ENCODE measurements around the gene PARD6G. TPM values are rescaled to one million over a fixed set of nuclear protein-coding genes. Genes with fewer than 3 reads are reported as not detected.
"Not testable (repeated sequence)": the region's sequence is repeated elsewhere in the genome, so short reads cannot be mapped to it uniquely, and the experiment has no call there.

The PARD6G gene
- total RNA-seq, 1 donor from 2014 or later: 4.1 TPM

DNA sequence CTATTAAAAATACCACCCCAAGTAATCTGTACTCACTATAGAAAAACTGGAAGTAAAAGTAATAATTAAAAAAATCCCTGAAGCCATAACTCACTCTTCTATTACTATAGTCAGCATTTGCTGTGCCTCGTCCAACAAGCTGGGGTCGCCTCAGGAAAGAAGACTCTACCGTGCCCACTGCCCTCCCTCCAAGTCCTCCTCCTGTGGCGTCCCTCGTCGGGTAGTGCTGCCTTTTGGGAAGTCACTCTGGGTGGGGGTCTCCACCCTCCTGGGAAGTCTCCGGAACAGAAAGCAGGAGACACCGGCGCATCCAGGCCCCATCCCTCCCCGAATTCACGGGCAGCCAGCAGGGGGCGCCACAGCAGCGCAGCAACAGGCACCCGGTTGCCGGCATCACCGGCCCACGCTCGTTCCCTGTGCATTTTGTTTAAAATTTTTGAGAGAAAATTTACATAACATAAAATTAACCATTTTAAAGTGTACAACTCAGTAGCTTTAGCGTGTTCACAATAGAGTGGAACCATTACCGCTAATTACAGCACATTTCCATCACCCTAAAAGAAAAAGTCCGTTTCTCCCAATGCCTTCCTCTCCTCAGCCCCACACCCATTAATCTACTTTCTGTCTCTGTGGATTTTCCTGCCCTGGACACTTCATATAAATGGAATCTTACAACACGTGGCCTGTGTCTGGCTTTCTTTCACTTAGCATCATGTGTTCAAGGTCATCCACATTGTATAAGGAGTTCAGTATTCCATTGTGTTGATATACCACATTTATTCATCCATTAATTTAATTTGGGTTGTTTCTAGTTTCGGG is 76.1 kb downstream of the PARD6G start:
- DNase-seq (ENCODE audit: low spot score): peak; percentile 47

DNA sequence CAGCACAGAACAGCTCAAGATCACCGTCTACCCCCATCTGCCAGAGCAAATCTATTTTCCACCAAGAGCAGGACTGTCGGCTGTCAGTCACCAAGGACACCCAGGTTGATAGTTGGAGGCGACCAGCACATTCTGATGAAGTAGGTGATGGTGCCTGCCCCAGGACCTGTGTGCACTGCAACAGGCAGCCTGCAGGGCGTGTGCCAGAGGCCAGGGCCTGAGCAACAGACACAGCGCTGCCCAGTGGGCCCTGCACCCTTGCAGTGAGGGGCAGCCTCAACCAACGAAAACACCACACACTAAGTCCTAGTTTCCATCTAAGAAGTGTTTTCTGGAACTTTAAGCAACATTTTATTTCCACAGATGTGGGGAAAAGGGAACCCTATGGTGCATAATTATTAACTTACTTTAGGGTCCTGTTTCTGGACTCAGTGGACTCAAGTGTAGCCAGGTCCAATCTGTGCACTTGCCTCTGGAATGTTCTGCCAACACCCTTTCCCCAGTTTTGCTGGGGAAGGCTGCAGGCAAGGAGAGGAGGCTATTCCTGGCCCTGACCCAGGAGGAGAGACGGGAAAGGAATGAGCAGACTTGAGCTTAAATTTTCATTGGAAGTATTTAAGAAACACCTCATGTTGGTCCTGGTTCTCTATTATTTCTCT is 76.8 kb downstream of the PARD6G start:
- DNase-seq (ENCODE audit: low spot score): no peak

DNA sequence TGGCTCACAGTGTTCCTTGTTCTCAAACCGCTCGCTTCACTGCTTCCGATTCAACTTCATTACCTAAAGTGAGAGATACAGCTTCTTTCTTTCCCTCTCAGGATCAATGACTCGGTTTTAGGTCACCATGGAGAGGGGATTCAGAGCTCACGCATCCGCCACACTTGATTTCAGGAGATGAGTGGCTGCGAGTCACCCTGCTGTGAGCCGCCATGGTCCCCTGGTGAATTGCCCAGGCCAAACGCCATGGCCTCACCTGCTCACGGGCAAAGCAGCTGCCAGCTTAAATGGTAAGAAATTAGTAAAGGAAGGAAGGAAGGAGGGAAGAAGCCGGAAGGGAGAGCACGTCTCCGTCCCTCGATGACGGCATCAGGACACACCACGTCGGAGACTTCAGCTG is 77.7 kb downstream of the PARD6G start:
- no peak for DNase-seq (ENCODE audit: low spot score)

DNA sequence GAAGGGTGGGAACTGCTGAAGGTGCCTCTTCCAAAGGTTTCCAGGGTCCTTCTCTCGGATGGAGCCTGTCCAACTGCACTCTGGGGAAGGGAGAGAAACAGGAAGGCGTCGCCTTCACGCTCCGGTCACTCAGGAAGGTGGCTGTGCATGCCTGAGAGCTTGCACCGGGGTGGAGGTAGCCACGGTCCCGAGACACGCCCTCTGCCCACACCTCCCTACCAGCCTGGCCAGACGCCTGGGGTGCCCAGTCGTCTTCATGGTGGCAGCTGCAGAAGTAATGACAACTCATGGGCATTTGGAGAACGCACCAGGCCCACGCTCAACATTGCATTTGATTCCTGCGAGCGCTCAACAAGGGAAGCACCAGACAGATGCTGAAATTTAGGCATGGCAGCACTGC is 78.3 kb downstream of the PARD6G start:
- no peak for DNase-seq (ENCODE audit: low spot score)

DNA sequence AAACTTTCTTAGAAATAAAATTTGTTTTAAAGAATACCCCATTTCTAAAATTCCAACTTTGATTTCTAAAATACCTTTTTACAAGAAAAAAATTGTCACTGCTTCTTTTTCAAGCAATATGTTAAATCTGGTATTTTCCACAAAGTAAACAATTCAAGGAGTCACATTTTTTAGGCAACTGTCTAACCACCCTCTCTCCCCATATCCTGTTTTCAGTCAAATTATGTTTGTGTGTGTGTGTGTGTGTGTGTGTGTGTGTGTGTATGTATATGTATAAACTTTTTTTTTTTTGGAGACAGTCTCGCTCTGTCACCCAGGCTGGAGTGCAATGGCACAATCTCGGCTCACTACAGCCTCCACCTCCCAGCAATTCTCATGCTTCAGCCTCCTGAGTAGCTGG is 79.0 kb downstream of the PARD6G start:
- no peak for DNase-seq (ENCODE audit: low spot score)

DNA sequence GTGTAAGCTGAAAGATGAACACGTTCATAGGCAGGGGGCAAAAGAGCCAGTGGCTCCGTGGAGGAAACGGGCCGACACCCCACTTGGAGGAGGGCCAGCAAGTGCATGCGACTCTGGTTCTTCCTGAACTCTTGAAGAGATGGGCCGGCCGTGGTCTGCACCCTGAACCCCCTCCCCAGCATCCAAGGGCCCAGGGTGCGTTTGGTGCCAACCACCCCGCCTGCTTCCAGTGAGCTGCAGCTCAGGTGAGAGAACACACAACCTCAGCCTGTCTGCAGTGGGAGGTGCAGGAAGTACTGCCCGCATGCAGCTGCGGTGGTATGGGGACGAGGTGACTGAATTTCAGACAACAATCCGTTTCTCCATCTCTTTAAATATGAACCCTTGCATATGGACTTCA is 79.4 kb downstream of the PARD6G start:
- no peak for DNase-seq (ENCODE audit: low spot score)

DNA sequence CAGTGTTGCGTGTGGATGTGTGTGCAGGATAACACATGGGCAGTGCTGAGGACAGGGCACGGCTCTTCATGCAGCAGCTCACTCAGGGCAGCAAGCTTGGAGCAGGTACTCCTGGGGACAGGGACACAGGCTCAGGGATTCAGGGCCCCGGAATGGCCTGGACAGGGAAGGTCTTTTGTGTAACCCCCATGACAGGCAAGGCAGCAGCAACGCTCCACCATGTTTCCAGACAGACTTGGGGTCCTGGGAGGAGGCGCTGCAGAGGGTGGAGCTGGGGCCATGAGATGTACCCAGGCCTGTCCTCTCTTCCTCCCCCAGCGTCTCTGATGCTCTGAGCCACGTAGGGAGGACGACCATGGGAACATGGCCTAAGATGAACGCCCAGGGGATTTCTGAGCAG is 80.0 kb downstream of the PARD6G start:
- no peak for DNase-seq (ENCODE audit: low spot score)

DNA sequence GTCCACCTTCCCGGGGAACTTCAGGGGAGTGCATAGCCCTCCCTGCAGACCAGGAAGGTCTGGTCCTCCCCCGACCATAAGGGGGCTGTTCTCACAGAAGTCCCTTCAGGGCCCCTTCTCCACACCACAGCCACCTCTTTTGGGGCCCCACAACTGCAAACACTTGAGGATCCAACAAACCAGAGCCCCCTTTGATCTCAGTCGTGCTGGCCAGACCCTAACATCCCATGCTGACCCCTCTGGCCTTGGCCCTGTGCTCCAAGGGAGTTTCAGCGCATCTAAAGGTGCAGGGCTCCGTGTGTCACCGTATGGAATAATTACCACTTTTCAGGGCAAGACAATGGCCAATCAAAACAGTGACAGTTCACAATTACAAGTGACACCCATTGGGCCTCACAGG is 80.6 kb downstream of the PARD6G start:
- DNase-seq (ENCODE audit: low spot score): no peak

DNA sequence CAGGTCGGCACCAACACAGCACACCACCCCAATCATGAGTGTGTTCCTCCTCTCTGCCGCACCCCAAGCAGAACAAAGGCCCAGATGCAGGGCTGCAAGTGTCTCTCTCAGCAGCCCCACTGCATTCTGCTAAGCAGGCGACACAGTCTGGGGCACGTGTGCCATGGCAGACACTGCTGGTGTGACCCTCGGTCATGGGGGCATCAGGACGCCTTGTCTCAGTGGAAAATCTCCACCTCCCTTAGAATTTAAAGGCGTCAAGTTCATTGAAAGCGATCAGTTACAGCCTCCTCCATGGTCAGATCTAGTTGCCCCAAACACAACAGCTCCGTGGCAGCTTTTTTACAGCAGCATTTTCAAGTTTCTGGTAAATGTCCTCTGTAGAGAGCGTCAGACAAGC is 81.1 kb downstream of the PARD6G start:
- no peak for DNase-seq (ENCODE audit: low spot score)

DNA sequence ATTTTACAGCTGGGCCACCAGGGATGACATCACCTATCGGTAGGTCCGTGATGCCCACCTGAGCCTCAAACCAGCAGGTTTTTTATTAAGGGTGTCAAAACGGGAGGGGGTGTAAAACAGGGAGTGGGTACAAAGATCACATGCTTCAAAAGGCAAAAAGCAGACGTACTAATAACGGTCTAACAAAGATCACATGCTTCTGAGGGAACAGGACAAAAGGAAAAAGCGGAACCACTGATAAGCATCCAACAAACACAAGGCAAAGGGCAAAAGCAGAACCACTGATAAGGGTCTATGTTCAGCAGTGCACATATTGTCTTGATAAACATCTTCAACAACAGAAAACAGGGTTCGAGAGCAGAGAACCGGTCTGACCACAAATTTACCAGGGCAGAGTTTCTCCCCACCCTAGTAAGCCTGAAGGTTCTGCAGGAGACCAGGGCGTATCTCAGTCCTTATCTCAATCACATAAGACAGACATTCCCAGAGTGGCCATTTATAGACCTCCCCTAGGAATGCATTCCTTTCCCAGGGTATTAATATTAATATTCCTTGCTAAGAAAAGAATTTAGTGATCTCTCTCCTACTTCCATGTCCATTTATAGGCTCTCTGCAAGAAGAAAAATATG is 82.5 kb downstream of the PARD6G start:
- DNase-seq (ENCODE audit: low spot score): not testable (repeated sequence)

DNA sequence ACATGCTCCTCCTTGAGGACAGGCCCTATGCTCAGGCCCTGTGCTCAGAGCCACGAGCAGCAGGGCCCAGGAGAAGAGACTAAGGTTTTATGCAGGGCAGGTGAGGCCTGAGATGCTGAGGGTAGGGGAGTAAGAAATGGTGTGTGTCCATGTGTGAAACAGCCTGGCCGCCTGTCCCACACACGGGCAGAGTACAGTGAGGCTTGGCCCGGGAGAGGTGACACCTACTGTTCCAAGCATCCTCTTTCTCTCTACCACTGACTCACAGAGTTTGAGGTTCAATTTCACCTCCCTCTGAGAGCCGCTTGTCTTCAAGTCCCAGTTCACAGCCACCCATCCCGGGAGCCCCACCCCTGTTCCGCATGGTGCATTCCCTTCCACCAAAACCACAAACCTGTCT is 84.1 kb downstream of the PARD6G start:
- no peak for DNase-seq (ENCODE audit: low spot score)

DNA sequence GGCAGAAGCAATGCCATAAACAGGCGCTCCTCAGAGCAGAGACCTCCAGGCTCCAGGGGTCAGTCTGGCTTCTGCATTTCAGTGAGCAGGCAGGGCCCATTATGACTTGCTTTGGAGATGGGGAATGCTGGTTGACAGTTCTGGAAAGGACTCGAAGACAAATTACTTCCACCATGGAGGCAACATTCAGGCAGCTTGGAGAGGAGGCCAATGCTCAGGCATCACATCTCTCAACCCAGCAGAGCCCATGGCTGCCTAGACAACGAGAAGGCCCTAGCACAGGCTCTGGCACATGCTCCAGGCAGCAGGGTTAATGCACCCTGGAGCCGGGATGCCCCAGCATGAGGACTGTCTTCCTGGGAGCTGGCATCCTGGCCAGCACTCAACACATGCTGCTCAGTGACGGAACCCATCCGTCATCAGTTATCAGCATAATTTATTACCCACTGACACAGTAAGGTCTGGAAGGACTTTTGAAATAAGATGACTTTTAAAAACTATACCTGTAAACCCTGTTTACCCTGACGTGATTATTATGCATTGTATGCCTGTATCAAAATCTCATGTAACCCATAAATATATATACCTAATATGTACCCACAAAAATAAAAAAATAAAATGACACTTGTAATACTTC is 85.4 kb downstream of the PARD6G start:
- no peak for DNase-seq (ENCODE audit: low spot score)

DNA sequence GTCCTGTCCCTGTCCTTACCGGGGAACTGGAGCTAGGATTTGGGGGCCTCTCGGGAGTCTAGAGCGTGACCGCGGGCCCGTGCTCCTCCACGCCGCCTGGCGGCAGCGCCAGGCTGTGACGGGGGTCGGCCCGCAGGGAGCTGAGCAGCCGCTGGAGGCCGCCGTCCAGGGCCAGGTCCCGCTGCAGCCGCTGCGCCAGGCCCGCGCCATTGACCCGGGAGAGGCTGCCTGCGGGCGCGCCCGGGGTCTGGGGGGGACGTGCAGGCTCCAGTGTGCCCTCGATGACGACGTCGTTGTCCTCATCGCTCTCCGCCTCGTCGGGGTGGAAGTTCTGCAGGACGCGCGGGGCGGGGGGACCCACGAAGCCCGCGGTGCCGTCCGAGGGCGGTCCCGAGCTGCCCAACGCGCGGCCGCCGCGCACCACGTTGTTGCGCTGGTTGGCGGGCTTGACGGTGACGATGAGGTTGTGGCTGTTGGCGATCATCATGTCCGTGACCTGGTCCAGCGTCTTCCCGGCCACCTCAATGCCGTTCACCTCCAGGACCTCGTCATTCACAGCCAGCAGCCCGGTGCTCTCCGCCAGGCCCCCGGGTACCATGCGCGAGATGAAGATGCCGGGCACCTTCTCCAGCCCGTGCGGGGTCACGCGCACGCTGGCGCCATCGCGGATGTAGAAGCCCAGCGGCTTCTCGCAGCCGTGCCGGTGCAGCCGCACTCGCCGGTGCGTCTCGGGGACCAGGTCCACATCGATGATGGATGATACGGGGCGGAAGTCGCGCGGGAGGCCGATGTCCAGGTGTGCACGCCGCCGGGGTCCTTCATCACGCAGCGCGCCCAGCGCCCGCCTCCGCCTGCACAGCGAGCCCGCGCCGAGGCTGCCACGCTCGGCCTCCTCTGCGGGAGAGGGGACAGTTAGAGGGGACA is 87.3 kb downstream of the PARD6G start:
- DNase-seq (ENCODE audit: low spot score): peak; percentile 34

DNA sequence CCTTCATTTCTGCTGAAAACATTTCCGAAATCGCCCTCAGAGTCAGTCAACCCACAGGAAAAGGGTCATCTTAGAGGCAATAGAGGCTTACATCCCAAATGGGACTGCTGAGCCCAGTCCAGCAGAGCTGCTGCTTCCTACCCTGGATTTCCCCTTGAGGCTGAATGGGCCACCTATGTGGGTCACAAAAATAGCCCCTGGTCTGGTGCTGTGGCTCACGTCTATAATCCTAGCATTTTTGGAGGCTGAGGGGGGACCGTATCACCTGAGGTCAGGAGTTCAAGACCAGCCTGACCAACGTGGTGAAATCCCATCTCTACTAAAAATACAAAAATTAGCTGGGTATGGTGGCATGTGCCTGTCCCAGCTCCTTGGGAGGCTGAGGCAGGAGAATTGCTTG is 88.9 kb downstream of the PARD6G start:
- no peak for DNase-seq (ENCODE audit: low spot score)

DNA sequence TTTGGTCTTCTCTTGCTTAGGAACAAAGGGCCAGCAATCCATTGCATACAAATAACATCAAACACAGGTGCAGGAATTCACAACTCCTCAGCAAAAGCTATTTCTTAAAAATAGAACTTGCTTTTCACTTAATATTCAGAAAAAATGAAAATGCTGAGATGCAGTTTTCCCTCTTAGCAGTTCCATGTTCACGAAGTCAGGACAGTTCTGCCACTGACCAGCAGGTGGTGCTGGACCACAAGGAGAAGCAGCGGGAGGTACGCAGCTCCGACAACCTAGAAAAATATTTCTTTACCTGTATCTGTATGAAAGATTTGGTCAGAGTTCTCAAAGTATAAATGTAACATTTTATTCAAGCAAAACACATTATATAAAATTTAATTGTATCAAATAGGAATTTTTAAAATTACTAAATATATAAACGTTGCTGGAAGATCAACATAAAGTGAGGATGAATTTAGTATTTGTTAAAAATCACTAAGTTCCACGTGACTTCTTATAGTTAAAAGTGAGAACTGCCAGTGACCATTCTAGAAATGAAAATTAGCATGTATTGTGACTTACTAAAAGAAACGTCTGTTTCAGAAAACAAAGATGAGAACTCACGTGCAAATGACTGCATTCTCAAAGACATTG is 89.5 kb downstream of the PARD6G start:
- peak; percentile 77 for DNase-seq (ENCODE audit: low spot score)

DNA sequence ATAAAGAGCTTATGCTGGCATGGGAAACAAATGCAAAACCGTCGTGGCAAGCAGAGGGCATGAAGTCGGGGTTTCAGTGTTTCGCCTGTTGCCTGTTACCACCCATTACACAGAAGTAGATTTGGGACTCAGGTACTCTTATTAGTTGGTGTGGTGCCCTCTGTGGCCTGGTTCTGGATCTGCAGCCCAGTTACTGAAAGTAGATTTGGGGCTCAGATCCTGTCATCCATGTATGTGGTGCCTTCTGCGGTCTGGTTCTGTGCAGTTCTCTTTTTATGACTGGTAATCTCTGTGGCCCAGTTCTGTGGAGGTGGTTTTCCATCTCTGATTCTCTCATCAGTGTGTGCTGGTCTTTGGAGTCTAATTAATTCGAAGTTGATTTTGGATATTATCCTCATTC is 93.0 kb downstream of the PARD6G start:
- no peak for DNase-seq (ENCODE audit: low spot score)

DNA sequence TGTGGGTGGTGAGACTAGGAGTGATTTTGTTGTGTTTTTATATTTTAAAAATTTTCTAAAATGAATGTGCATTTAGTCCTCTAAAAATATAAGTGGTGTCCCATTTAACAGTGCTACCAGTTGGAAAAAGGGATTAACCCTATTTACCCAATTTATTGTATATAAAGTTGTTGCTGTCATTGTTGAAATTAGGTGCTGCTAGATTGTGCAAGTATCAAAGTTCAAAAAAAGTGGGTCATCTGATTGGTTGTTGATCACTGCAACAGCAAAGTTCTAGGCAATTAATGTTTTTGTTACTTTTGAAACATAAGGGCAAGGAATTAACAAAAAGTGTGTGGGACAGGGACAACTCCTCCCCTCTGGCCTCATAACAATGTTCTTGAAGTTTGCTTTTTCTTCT is 97.6 kb downstream of the PARD6G start:
- DNase-seq (ENCODE audit: low spot score): no peak

DNA sequence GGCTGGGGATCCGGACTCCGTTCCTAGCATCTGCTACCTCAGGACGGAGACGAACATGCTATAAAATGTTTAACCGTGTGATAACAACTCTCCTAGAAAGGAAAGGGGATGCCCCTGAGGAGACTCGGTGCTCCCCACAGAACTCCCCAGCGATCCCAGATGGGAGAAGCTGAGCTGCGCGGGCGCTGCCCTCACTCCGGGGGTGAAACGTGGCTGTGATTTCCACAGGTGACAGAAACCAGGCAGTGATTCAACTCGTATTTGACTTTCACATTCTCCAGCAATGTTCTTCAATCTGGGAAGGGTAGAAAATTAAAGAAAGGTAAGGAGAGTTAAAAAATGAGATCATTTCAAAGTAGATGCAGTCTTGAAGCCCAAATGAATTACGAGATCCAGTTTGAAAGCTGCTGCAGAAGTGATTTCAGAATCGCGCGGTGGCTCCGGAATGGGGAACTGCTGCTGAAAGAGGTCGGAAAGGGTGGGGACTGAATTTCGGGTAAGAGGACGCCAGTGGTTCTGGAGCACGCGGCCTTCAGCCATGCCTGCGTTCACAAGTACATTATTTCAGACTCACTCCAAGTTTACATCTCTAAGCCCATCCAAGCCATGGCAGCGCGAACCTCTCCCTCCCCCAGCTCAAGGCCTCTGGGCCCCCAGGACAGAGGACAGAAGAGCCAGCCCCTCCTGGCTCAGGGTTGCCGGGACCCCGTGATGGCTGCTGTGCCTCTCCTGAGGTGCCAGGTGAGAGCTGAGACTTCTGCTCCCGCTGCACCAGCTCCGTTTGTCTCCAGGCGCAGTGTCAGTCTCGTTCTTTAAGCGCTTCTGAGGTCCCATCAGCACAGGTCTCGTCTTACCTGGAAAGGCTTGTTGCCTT is 98.8 kb downstream of the PARD6G start:
- no peak for DNase-seq (ENCODE audit: low spot score)

DNA sequence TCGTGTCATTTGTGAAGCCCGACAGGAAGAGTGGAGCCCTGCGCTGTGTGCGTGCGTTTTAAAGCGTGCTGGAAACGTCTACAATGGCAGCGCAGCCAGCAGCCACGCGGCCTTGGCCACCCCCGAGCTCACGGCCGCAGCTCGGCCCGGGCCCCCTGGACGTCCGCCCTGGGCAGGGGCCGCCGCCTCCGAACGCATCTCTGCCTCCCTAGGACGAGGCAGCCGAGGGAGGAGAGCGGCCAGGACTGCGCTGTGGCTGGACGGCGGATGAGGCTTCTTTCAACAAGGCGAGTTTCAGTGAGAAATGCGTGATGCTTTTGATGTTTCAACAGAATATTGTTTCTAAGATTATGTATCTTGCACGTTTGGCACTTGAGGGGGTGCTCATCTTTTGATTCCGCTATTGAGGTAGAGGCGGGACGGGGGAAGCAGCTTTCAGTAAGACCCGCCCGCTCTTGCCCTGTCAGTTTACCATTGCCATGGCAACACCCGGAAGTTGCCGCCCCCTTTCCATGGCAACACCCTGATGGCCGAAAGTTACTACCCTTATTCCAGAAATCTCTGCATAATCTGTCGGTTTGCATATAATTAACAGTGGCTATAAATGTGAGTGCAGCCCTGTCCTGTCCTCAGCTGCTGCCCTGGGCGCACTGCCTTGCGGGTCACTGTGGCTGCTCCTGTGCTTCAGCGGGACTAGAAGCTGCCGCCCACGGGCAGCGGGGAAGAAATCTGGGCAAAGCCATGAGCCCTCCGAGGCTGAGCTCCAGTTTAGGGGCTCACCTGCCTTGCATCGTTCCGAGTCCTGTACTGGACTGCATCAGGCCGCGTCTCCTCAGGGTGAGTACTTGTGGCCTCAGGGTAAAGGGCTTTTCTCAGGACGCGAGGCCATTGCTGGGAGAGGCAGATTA is 99.6 kb downstream of the PARD6G start:
- peak; percentile 90 for DNase-seq (ENCODE audit: low spot score)

Data from mucosa of gallbladder (tissue), 1 donor.